Stimulated activated CD4-positive, alpha-beta T cell treated with anti-CD3 and anti-CD28 coated beads, Interleukin-12 subunit alpha, Interleukin-12 subunit beta, amount 100 ng/mL, for 24 hours (primary cell): ENCODE data around the gene PASK.

ENCODE experiments used
- DNase-seq, 2 experiments: peaks; one replicate each; pipeline ENCODE4 v3.0.0-alpha.2; 2020; ENCODE audit warnings: low read depth in 2 of 2

The PASK gene

GRCh38 chr2:241148239-241148638, 1.0 kb downstream of the PASK start:
- DNase-seq, result no peak

DNA sequence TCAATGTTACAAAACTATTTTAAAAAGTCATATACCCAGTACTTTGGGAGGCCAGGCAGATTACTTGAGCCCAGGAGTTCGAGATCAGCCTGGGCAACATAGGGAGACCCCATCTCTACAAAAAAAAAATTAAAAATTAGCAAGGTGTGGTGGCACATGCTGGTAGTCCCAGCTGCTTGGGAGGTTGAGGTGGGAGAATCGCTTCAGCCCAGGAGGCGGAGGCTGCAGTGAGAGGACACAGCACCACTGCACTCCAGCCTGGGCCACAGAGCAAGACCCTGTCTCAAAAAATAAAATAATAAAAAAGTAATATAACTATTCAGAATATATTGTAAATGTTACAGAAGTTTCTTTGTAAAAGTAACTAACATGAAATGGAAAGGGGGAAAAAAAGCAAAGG, 1.9 kb downstream of the PASK start:
- DNase-seq, result no peak

DNA sequence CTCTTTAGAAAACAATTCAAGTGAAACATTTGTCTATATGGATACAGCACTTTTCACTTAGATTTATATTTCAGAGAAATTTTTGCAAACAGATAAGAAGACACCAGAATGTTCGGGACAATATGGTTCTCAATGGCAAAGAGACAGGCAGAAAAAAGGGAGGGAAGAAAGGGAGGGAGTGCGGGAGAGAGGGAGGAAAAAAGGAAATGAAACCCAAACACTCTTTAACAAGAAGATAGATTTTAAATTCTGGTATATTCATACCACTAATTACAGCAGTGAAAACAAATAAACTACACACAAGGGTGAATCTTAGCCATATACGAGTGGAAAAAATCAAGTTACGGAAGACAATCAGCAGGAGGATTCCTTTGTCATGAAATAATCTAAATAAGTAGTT, 3.0 kb downstream of the PASK start:
- no peak for DNase-seq

DNA sequence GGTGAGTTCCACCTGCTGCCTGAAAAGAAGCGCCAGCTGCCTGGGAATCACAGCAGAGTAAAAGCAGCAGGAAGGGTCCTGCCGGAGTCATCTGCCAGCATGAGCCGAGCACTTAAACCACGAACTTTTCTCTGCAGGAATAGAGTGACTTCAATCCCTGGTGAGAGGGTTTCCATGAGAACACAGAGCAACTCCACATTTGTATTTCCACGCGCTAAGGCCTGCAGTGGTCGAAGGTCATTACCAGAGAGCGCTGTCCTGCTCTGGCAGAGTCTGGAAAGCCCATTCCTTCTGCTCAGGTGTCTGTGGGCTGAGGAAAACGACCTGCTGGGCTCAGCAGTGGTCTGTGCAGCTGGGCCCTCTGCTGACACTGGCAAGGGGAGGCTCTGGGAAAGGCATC, 6.7 kb downstream of the PASK start:
- no peak for DNase-seq

- no peak for DNase-seq
Measured at GRCh38 chr2:241142063-241142462, 7.2 kb downstream of the PASK start.

DNA sequence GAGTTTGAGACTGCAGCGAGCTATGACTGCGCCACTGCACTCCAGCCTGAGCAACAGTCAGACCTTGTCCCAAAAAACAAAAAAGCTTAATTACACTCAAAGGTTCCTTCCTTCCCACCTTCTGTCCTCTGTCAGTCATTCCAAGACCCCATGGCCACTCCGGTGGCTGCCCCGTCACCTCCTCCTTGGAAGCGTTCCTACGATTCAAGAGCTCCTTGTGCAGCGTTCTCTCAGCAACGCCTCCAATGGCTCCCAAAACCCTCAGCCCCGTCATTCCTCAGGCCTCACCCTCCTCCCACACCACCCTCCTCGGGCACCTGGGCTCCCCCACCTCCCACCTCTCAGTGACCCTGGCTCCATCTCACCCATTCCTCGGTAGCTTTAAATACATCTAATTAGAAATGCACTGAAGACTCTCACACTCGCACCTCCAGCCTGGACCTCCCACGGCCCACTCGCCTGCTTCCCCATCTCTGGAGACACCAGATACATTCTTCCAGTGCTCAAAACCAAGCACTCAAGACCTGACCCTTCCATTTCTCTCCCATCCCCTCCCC, 8.0 kb downstream of the PASK start:
- no peak for DNase-seq

DNA sequence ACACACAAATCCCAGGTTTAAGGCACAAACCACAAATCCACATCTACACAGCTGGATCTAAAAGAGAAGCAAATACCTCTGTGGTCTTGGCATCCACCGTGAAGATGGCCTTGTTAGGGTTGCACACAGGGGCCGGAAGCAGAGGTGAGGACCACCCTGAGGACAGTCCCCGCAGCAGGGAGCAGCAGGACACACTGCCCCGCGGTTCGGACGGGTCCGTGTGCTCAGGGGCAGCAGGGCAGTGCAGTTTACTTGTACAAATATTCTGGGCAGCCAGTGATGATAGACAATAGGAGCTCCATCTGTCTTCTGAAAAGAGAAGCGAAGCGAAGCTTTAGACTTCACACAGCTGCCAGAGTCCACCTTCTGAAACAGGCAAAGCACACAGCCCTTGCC, 8.8 kb downstream of the PASK start:
- DNase-seq, result no peak

DNA sequence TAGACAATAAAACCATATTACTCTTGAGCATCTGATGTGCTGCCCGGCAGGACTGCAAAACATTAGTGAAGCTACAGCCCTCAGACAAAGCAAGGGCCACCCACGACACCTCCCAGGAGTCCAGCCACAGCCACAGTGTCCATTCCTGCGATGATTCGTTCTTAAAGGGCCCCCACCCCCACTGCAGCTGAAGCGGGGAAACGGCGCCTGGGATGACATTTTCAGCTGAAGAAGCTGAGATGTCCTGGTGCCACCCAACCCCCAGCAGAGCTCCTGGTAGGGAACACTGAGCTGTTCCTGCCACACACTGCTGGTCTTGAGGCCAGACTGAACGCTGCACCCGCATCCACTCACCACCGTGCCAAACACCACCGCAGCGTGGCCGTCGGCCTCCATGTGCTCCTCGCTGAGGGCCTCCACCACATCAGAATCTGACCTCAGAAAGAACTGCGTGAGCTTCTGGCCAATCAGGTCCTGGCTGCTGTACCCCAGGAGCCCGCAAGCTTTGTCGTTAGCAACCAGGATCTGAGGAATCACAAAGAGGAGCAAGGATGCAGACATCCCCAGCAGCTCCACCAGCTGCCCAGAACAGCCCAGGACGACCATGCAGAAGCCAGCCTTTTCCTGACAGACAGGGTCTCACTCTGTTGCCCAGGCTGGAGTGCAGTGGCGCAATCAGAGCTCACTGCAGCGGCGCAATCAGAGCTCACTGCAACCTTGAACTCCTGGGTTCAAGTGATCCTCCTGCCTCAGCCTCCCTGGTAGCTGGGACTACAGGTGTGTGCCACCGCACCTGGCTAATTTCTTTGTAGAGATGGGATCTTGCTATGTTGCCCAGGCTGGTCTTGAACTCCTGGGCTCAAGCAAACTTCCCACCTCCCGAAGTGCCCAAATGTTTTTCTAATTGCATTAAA, 9.5 kb downstream of the PASK start:
- no peak for DNase-seq

DNA sequence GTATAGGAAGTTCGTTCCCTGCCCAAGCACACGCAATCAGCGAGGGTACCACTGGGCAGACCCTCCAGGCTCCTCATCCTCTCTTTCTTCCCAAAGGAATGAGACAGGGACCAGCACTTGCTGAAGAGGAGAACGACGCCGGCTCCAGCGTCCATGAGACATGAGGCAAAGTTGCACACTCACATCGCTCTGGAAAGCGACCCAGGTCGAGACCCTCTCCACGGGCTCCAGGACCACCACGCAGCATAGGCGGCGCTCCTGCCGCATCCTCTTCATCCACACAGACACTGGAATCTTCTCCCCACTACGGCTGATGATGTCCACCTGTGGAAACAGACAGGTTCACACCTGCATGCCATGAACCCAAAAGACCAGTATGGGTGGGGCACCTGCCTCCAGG, 10.8 kb downstream of the PASK start:
- no peak for DNase-seq

GRCh38 chr2:241137276-241138190, 11.7 kb downstream of the PASK start:
- DNase-seq, result no peak

- no peak for DNase-seq
Measured at GRCh38 chr2:241136661-241137260, 12.5 kb downstream of the PASK start.

DNA sequence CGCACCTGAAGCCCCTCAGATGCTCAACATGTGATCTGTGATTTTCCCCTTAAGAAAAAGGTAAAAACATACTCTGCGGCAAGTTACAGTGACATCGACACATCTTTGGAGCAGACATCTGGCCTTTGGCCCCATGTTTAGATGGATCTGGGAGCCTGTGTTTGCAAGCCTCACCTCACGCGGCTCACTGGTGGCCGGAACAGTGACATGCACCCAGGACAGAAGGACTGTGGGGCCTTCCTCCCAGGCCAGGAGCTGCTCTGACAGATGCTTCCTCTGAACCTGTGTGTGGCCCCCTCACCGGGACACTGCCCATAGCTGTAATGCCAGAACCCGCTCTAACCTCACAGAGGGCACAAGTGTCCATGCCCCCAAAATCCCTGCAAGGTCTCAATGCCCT, 13.1 kb downstream of the PASK start:
- DNase-seq, result no peak

- DNase-seq, result no peak
Measured at GRCh38 chr2:241135737-241136136, 13.5 kb downstream of the PASK start.

DNA sequence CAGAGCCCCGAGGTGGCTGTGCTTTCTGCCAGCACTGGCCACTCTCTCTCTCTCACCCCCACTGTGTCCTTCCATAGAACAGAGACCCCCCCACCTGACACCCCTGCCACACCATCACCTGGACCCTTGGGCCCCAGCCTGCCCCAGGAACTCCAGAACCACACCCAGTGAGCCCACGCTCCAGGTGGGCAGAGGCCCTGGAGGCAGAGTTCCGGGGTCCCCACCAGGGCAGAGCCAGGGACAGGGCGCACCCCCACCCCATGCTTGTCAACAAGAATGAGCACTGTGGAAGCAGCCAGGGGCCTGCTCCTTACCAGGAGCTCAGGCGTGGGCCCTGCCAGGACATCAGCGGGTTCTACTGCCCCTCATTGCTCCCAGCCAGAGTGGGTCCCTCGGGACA, 14.6 kb downstream of the PASK start:
- no peak for DNase-seq

DNA sequence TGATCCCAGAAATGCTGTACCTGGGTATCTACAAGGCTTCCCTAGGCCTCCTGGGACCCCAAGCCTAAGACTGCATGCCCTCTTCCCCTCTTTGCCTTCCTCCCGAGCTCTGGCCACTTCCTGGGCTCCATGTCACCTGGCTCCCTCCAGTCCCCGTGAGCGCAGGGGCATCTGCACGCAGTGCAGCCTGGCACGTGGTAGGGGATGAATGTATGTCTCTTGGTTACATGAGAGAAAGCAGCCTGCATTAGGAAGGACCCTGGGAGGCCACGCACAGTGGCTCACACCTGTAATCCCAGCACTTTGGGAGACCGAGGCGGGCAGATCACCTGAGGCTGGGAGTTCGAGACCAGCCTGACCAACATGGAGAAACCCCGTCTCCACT, 15.8 kb downstream of the PASK start:
- DNase-seq, result no peak

DNA sequence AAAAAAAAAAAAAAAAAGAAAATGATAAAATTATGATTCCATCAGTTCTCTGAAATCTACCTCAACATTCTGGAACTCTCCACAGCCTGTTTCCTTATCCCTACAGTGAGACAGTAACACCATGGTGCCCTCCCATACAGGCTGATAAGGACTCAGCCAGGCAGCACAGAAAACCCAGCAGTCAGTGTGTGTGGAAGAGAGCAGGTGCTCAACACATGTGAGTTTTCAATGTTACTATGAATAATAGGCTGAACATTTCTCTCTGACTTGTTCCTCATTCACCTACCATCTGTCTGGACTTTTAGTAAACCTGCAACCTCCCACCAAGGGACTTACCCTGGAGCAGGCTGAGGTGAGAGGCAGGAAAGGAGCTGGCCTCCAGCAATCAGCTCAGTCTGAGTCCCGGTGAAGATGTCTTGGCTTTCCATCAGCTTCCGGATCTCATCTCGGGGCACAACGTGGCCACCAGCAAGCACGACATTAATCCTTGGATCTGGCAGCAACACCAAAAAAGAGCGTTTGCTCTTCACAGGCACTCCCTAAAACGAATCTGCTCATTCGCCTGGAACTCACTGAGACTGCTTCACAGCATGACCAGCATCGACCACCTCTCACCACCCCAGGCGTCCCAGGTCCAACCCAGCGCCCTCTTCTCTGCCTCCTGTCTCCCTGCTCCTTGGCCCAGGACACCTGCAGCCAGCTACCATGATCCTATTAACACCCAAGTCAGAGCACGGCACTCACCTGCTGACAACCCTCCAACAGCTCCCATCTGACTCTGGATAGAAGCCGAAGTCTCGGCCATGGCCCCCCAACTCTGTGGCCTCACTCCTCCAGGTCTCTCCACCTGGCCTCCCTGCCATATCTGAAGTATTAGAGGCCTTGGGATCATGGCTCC, 16.5 kb downstream of the PASK start:
- DNase-seq, result no peak

DNA sequence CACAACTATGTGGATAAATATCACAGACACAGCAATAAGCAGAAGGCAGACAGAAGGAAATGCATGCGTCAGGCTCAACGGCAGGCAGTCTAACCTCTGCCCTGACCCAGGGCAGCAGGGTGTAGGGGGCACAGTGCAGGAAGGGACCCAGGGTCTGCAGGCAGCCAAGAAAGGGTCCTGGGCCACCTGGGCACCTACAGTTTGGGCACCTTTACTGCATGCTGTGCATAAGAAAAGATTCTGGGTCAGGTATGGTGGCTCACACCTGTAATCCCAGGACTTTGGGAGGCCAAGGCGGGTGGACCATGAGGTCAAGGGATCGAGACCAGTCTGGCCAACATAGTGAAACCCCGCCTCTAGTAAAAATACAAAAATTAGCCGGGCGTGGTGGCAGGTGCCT, 17.7 kb downstream of the PASK start:
- no peak for DNase-seq

DNA sequence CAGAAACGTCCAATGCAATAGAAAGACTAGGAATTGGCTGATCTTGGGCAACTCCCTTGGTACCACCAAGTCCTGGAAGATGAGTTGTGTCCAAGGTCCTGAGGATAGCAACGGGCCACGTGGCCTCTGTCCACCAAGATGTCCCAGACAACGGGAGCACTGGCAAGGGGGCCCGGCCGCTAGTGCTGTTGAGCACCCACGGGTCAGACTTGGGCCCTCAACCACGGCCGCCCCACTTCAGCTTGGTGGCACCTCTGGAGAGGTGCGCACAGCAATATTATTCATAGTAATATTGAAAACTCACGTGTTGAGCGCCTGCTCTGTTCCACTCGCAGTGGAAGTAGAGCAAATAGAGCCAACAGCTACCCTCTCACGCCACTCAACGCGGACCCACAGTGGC, 19.0 kb downstream of the PASK start:
- no peak for DNase-seq

DNA sequence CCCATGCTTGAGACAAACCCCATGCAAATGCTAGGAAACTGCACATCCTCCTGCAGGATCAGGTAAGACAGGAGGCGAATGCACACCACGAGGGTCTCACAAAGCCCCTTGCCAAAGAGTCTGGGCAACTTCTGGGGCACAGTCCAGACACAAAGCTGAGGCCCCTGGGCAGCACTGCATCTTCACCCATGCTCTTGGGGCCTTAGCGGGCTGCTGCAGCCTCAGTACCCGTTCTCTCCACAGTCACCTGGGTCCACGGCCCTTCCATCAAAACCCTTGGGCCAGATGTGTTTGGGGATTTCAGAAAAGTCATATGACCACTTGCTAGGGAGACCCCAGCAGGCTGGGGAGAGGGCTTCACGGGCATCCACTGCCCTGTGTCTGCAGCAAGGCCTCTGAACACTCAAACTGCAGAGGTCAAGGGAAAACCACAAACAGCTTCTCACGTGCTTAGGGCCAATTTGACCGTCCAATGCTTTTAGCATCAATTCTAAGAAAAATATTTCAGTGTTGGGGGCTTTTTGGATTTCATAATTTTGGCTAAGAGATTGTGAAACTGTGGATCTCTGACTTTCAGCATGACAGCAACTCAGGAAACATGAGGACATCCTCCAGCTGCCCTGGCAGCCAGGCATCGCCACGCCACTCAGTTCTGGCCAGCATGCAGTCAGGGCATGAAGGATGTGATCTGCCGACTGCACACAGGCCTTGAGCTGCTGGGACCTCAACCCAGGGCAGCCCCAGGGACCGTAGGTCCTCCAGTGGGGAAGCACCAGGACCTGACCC, 20.0 kb downstream of the PASK start:
- DNase-seq, result no peak

- DNase-seq, result no peak
Measured at GRCh38 chr2:241128266-241128665, 21.0 kb downstream of the PASK start.
